HCT116 (cell line): ENCODE results near the gene CAMK1D. TPM values are rescaled to one million over a fixed set of nuclear protein-coding genes. Genes with fewer than 3 reads are reported as not detected.

Experiments used
- ATAC-seq: fragments of 200-7000 bp; cut with Tn5 transposase; 2 replicates; pipeline ENCODE4 v1.9.1; 2020; ENCODE audit warnings: mild to moderate bottlenecking, moderate library complexity
- BruUV-seq: library from RNA; stranded (reverse); fragments of 400-500 nt; replicated peaks from 2 replicates; lab custom pipeline; 2021; lab: Mats Ljungman, UMichigan
- CTCF ChIA-PET: fragments of 300-600 bp; sonication (Branson Sonifier 250); formaldehyde crosslinking; loops from one replicate; lab custom pipeline; 2021; ENCODE audit warnings: antibody characterized with exemption; lab: Charles Lee
- POLR2A ChIA-PET: fragments of 300-600, 350-600 bp; sonication (Branson Sonifier 250); formaldehyde crosslinking; loops from one replicate; lab custom pipeline; 2021; ENCODE audit warnings: antibody characterized with exemption; lab: Charles Lee
- RAD21 ChIA-PET, 2 experiments: fragments of 300-600 bp; sonication (Branson Sonifier 250); formaldehyde crosslinking; loops; one replicate each; lab custom pipeline; 2023; ENCODE audit warnings: low total read pairs in 2 of 2; ENCODE audit not compliant: uncharacterized antibody in 2 of 2, unreplicated experiment in 2 of 2, low non-redundant PET in 1 of 2; lab: Charles Lee
- DNase-seq: peaks from one replicate; pipeline ENCODE4 v3.0.0-alpha.2; 2010; ENCODE audit warnings: low read depth, low spot score
- H2AFZ ChIP-seq: fragments of 200-600 bp; shearing (Covaris generic), sonication (generic); 2 replicates; pipeline ENCODE4 v1.6.1; 2017; ENCODE audit warnings: low read depth, mixed run types, mixed read lengths, antibody characterized with exemption, low read length; ENCODE audit not compliant: poor library complexity, severe bottlenecking
- H3K27ac ChIP-seq: 2 replicates; pipeline ENCODE4 v1.5.1; 2012; ENCODE audit warnings: low read depth, low read length
- H3K27me3 ChIP-seq: fragments of 200-600 bp; sonication (generic); 2 replicates; pipeline ENCODE4 v1.6.1; 2016; ENCODE audit warnings: mixed run types, low read length, mixed read lengths; ENCODE audit not compliant: insufficient read depth
- H3K36me3 ChIP-seq, 2 experiments: fragments of 200-500 bp in 1 of 2; fragments of 200-600 bp in 1 of 2; sonication (Bioruptor generic) in 1 of 2; sonication (generic) in 1 of 2; 2 replicates each; pipeline versions ENCODE4 v1.5.1 to v1.6.1; 2014 to 2016; ENCODE audit warnings: low read length in 2 of 2, inconsistent platforms in 1 of 2, mixed read lengths in 1 of 2, mixed run types in 1 of 2; ENCODE audit not compliant: insufficient read depth in 2 of 2, control insufficient read depth in 1 of 2
- H3K4me1 ChIP-seq, 2 experiments: fragments of 200-600 bp in 1 of 2; sonication (generic) in 1 of 2; 2 replicates each; pipeline versions ENCODE4 v1.5.1 to v1.6.1; 2012 to 2017; ENCODE audit warnings: low read length in 2 of 2, inconsistent platforms in 1 of 2, mild to moderate bottlenecking in 1 of 2, mixed read lengths in 1 of 2, mixed run types in 1 of 2, moderate library complexity in 1 of 2; ENCODE audit not compliant: insufficient read depth in 2 of 2, control insufficient read depth in 1 of 2
- H3K4me2 ChIP-seq: fragments of 200-600 bp; sonication (generic); 2 replicates; pipeline ENCODE4 v1.6.1; 2017; ENCODE audit warnings: mixed run types, low read length, mixed read lengths
- H3K4me3 ChIP-seq, 2 experiments: fragments of 200-600 bp in 1 of 2; sonication (generic) in 1 of 2; replicated peaks in 1 of 2; 2 replicates each; pipeline ENCODE4 v1.5.1; 2011 to 2016; ENCODE audit warnings: low read length in 2 of 2, control low read depth in 1 of 2, low read depth in 1 of 2, mild to moderate bottlenecking in 1 of 2, mixed read lengths in 1 of 2, mixed run types in 1 of 2
- H3K79me2 ChIP-seq: fragments of 200-600 bp; sonication (generic); 2 replicates; pipeline ENCODE4 v1.6.1; 2017; ENCODE audit warnings: mild to moderate bottlenecking, mixed run types, low read length, moderate library complexity, mixed read lengths; ENCODE audit not compliant: insufficient read depth
- H3K9ac ChIP-seq: fragments of 200-600 bp; sonication (generic); 2 replicates; pipeline ENCODE4 v1.6.1; 2016; ENCODE audit warnings: low read length, mixed read lengths
- H3K9me2 ChIP-seq: fragments of 200-600 bp; sonication (generic), shearing (Covaris generic); 2 replicates; pipeline ENCODE4 v1.6.1; 2017; ENCODE audit warnings: mixed run types, mild to moderate bottlenecking, moderate library complexity; ENCODE audit not compliant: insufficient read depth
- H3K9me3 ChIP-seq, 2 experiments: fragments of 200-500 bp in 1 of 2; fragments of 200-600 bp in 1 of 2; sonication (Bioruptor generic) in 1 of 2; sonication (generic) in 1 of 2; 2 replicates each; pipeline ENCODE4 v1.6.1; 2014 to 2017; ENCODE audit warnings: low read length in 2 of 2, mixed read lengths in 2 of 2, inconsistent platforms in 1 of 2, low read depth in 1 of 2, mild to moderate bottlenecking in 1 of 2, mixed run types in 1 of 2, moderate library complexity in 1 of 2; ENCODE audit not compliant: control insufficient read depth in 1 of 2, insufficient read depth in 1 of 2
- H4K20me1 ChIP-seq: fragments of 200-600 bp; sonication (generic), shearing (Covaris generic); 2 replicates; pipeline ENCODE4 v1.6.1; 2017; ENCODE audit warnings: mixed run types, mild to moderate bottlenecking, moderate library complexity; ENCODE audit not compliant: insufficient read depth
- CEBPB ChIP-seq: IDR thresholded peaks from 2 replicates; pipeline ENCODE4 v1.6.1; 2012; ENCODE audit warnings: low read depth
- EZH2 ChIP-seq: fragments of 200-600 bp; sonication (generic); IDR thresholded peaks from 2 replicates; pipeline ENCODE4 v1.6.1; 2017; ENCODE audit warnings: antibody characterized with exemption, mixed run types
- FOSL1 ChIP-seq: IDR thresholded peaks from 2 replicates; pipeline ENCODE4 v1.6.1; 2012; ENCODE audit warnings: low read depth
- JUND ChIP-seq: IDR thresholded peaks from 2 replicates; pipeline ENCODE4 v1.6.1; 2012
- POLR2AphosphoS5 ChIP-seq: IDR thresholded peaks from 2 replicates; pipeline ENCODE4 v1.6.1; 2011; ENCODE audit warnings: mild to moderate bottlenecking, low read depth, low read length, moderate library complexity
- RAD21 ChIP-seq: IDR thresholded peaks from 2 replicates; pipeline ENCODE4 v1.6.1; 2012; ENCODE audit warnings: low read depth, mild to moderate bottlenecking
- SIN3A ChIP-seq: IDR thresholded peaks from 2 replicates; pipeline ENCODE4 v1.6.1; 2012; ENCODE audit warnings: low read depth
- TCF7L2 ChIP-seq: IDR thresholded peaks from 2 replicates; pipeline ENCODE4 v1.7.0; 2011; ENCODE audit warnings: borderline replicate concordance, inconsistent platforms; ENCODE audit not compliant: insufficient read depth, insufficient read length; ENCODE audit errors: extremely low read depth
- YY1 ChIP-seq: IDR thresholded peaks from 2 replicates; pipeline ENCODE4 v1.6.1; 2011; ENCODE audit warnings: low read length, low read depth, moderate library complexity, mild to moderate bottlenecking; ENCODE audit not compliant: insufficient replicate concordance; ENCODE audit errors: extremely low read depth
- ZFX ChIP-seq: fragments of 450-650 bp; IDR thresholded peaks from 2 replicates; pipeline ENCODE4 v1.6.1; 2017
- ZNF274 ChIP-seq: fragments of 200-500 bp; sonication (Bioruptor generic); IDR thresholded peaks from 2 replicates; pipeline ENCODE4 v1.6.1; 2014; ENCODE audit warnings: mild to moderate bottlenecking, low read depth, low read length, inconsistent platforms
- intact Hi-C: fragments of 100-400 bp; cut with micrococcal nuclease; formaldehyde crosslinking; loops from 2 replicates; pipeline ENCODE4 v1.10.0; 2022
- total RNA-seq: library from RNA; stranded (reverse); gene quantifications from one replicate; pipeline ENCODE4 v1.2.1, GENCODE V29; 2021; ENCODE audit not compliant: unreplicated experiment
- TF ChIP-seq, protein P1 (sequence below), 3 experiments: fragments of 200-600 bp in 1 of 3; sonication (generic) in 1 of 3; IDR thresholded peaks in 2 of 3; conservative IDR thresholded peaks in 1 of 3; 2 replicates each; pipeline ENCODE4 v1.5.1; 2012 to 2017; ENCODE audit warnings: low read depth in 2 of 3, low read length in 2 of 3, antibody characterized with exemption in 1 of 3, borderline replicate concordance in 1 of 3, control low read depth in 1 of 3, mild to moderate bottlenecking in 1 of 3, mixed read lengths in 1 of 3, mixed run types in 1 of 3, moderate library complexity in 1 of 3; ENCODE audit not compliant: insufficient read depth in 1 of 3
- TF ChIP-seq, protein P2 (sequence below): IDR thresholded peaks from 2 replicates; pipeline ENCODE4 v1.6.1; 2012
- TF ChIP-seq, protein P3 (sequence below): IDR thresholded peaks from 2 replicates; pipeline ENCODE4 v1.6.1; 2012; ENCODE audit warnings: low read depth

CAMK1D gene
- total RNA-seq, 1 experiment from 2014 or later = 9.6 TPM

DNA sequence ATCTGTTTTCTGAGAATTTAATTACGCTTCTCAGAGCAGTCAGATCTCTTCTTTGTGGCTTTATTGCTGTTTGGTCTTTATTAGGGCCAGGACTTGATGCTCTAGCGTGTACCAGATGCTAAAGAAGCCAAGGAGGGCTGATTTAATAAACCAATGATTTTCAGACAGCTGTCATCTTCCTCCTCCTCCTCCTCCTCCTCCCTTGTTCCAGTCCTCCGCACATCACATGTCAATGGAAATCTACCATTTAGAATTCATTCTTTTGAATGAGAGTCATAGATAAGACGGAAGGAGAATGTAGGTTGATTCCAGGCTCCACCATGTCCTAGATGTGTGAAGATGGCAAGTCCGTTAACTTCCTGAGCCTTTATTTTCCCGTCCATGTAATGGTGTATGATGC lies 156.3 kb downstream of the CAMK1D start:
- no peak overlapping the region for H3K4me3 ChIP-seq
- no peak overlapping the region for H3K9ac ChIP-seq
- no peak for DNase-seq
- intact Hi-C loops = no loop called here
- no peaks in the 10 kb centered on the region for H3K9me2 ChIP-seq
- H3K36me3 ChIP-seq = no peaks in the 10 kb centered on the region
- H3K4me1 ChIP-seq = peaks cover 0 to 1% of the 10 kb centered on the region in 2 experiments; a peak in 1 of 4 replicates
- H3K4me2 ChIP-seq = no peak overlapping the region
- BruUV-seq = no TSS peak
- no peak overlapping the region for H2AFZ ChIP-seq
- no peaks in the 10 kb centered on the region for H3K27me3 ChIP-seq
- CTCF ChIA-PET = no interaction called here
- no peak for TF ChIP-seq ZFX
- no peak for TF ChIP-seq EZH2
- no peak for TF ChIP-seq RAD21
- no peak for TF ChIP-seq ZNF274
- TF ChIP-seq, protein P1, sequence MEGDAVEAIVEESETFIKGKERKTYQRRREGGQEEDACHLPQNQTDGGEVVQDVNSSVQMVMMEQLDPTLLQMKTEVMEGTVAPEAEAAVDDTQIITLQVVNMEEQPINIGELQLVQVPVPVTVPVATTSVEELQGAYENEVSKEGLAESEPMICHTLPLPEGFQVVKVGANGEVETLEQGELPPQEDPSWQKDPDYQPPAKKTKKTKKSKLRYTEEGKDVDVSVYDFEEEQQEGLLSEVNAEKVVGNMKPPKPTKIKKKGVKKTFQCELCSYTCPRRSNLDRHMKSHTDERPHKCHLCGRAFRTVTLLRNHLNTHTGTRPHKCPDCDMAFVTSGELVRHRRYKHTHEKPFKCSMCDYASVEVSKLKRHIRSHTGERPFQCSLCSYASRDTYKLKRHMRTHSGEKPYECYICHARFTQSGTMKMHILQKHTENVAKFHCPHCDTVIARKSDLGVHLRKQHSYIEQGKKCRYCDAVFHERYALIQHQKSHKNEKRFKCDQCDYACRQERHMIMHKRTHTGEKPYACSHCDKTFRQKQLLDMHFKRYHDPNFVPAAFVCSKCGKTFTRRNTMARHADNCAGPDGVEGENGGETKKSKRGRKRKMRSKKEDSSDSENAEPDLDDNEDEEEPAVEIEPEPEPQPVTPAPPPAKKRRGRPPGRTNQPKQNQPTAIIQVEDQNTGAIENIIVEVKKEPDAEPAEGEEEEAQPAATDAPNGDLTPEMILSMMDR (IDR thresholded peaks at IDR 0.05 in 2 of 3, conservative IDR thresholded peaks at IDR 0.05 in 1 of 3; ENCODE audit: borderline replicate concordance in 1 of 3, insufficient read depth in 1 of 3, low read depth in 2 of 3, low read length in 2 of 3) = no peak
- TF ChIP-seq, protein P2, sequence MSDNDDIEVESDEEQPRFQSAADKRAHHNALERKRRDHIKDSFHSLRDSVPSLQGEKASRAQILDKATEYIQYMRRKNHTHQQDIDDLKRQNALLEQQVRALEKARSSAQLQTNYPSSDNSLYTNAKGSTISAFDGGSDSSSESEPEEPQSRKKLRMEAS = no peak
- TF ChIP-seq, protein P3, sequence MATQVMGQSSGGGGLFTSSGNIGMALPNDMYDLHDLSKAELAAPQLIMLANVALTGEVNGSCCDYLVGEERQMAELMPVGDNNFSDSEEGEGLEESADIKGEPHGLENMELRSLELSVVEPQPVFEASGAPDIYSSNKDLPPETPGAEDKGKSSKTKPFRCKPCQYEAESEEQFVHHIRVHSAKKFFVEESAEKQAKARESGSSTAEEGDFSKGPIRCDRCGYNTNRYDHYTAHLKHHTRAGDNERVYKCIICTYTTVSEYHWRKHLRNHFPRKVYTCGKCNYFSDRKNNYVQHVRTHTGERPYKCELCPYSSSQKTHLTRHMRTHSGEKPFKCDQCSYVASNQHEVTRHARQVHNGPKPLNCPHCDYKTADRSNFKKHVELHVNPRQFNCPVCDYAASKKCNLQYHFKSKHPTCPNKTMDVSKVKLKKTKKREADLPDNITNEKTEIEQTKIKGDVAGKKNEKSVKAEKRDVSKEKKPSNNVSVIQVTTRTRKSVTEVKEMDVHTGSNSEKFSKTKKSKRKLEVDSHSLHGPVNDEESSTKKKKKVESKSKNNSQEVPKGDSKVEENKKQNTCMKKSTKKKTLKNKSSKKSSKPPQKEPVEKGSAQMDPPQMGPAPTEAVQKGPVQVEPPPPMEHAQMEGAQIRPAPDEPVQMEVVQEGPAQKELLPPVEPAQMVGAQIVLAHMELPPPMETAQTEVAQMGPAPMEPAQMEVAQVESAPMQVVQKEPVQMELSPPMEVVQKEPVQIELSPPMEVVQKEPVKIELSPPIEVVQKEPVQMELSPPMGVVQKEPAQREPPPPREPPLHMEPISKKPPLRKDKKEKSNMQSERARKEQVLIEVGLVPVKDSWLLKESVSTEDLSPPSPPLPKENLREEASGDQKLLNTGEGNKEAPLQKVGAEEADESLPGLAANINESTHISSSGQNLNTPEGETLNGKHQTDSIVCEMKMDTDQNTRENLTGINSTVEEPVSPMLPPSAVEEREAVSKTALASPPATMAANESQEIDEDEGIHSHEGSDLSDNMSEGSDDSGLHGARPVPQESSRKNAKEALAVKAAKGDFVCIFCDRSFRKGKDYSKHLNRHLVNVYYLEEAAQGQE = no peak
- TF ChIP-seq FOSL1 = no peak
- TF ChIP-seq SIN3A = no peak
- TF ChIP-seq JUND = no peak
- TF ChIP-seq POLR2AphosphoS5 = no peak
- TF ChIP-seq YY1 = no peak
- TF ChIP-seq TCF7L2 = no peak
- no peak for TF ChIP-seq CEBPB
- TF ChIP-seq, all 23 proteins: peak for 0
- Histone ChIP-seq H4K20me1 (no peaks in the 10 kb centered on the region), H3K79me2 (no peaks in the 10 kb centered on the region), H3K27ac (no peak overlapping the region), H3K9me3 (no peaks in the 10 kb centered on the region; a peak in 1 of 4 replicates)
- RAD21 ChIA-PET = no interaction called here
- ATAC-seq = no peak
- POLR2A ChIA-PET = no interaction called here
